IMR-90 (cell line): ENCODE results near the gene SH2D7. TPM values are rescaled to one million over a fixed set of nuclear protein-coding genes. Genes with fewer than 3 reads are reported as not detected.
A peak's percentile ranks its signal among the peaks of the same experiment; 100 is the strongest.

ENCODE experiments used
- ATAC-seq: fragments of 200-7000 bp; cut with Tn5 transposase; 2 replicates; pipeline ENCODE4 v1.9.1; 2020; ENCODE audit warnings: low read depth, mild to moderate bottlenecking, moderate library complexity
- BruUV-seq: library from RNA; stranded (reverse); fragments of 400-500 nt; replicated peaks from 2 replicates; lab custom pipeline; 2021; lab: Mats Ljungman, UMichigan
- CTCF ChIA-PET: fragments of 300-600 bp; formaldehyde crosslinking; extraction: SDS; loops from one replicate; lab custom pipeline; 2021; ENCODE audit warnings: antibody characterized with exemption; lab: Yijun Ruan, JAX
- POLR2A ChIA-PET: fragments of 300-600 bp; sonication (Branson Sonifier 250); formaldehyde crosslinking; loops from one replicate; lab custom pipeline; 2022; ENCODE audit warnings: antibody characterized with exemption; ENCODE audit not compliant: unreplicated experiment; lab: Charles Lee
- DNase-seq: peaks from one replicate; pipeline ENCODE4 v3.0.0; 2013
- H2AFZ ChIP-seq: replicated peaks from 2 replicates; pipeline ENCODE3; 2013; ENCODE audit warnings: low read length, mild to moderate bottlenecking; ENCODE audit not compliant: poor library complexity
- H2AK5ac ChIP-seq: 2 replicates; pipeline ENCODE4 v1.6.1; 2013; ENCODE audit warnings: low read depth, low read length, inconsistent platforms
- H2AK9ac ChIP-seq: replicated peaks from 2 replicates; pipeline ENCODE3; 2013; ENCODE audit warnings: mild to moderate bottlenecking, low read depth, low read length, moderate library complexity; ENCODE audit not compliant: poor library complexity
- H2BK120ac ChIP-seq: 2 replicates; pipeline ENCODE4 v1.6.1; 2013; ENCODE audit warnings: low read depth, low read length, inconsistent platforms
- H2BK15ac ChIP-seq: 3 replicates; pipeline ENCODE4 v1.6.1; 2013; ENCODE audit warnings: low read depth, low read length, inconsistent platforms
- H2BK20ac ChIP-seq: 2 replicates; pipeline ENCODE4 v1.6.1; 2013; ENCODE audit warnings: low read depth, mild to moderate bottlenecking, inconsistent platforms, low read length, moderate library complexity
- H2BK5ac ChIP-seq: 2 replicates; pipeline ENCODE4 v1.6.1; 2013; ENCODE audit warnings: mild to moderate bottlenecking, low read depth, low read length, inconsistent platforms; ENCODE audit not compliant: poor library complexity, severe bottlenecking
- H3K14ac ChIP-seq: replicated peaks from 2 replicates; pipeline ENCODE4 v1.6.1; 2013; ENCODE audit warnings: low read depth, low read length, inconsistent platforms
- H3K18ac ChIP-seq: 2 replicates; pipeline ENCODE4 v1.6.1; 2013; ENCODE audit warnings: low read depth, low read length, control low read depth
- H3K23ac ChIP-seq: 2 replicates; pipeline ENCODE4 v1.6.1; 2013; ENCODE audit warnings: low read depth, low read length, inconsistent platforms
- H3K27ac ChIP-seq: 2 replicates; pipeline ENCODE4 v1.5.1; 2013; ENCODE audit warnings: mild to moderate bottlenecking, control low read depth, low read length; ENCODE audit not compliant: insufficient read depth
- H3K27me3 ChIP-seq: 2 replicates; pipeline ENCODE4 v1.6.1; 2013; ENCODE audit warnings: low read length; ENCODE audit not compliant: control insufficient read depth, insufficient read depth
- H3K36me3 ChIP-seq: 2 replicates; pipeline ENCODE4 v1.6.1; 2013; ENCODE audit warnings: low read length, mixed read lengths; ENCODE audit not compliant: control insufficient read depth, insufficient read depth
- H3K4ac ChIP-seq: 2 replicates; pipeline ENCODE4 v1.6.1; 2013; ENCODE audit warnings: low read depth, low read length, inconsistent platforms
- H3K4me1 ChIP-seq: 2 replicates; pipeline ENCODE4 v1.6.1; 2013; ENCODE audit warnings: low read length, mixed read lengths; ENCODE audit not compliant: control insufficient read depth, insufficient read depth
- H3K4me2 ChIP-seq: 2 replicates; pipeline ENCODE4 v1.6.1; 2013; ENCODE audit warnings: low read depth, mild to moderate bottlenecking, control low read depth, low read length, moderate library complexity
- H3K4me3 ChIP-seq: 2 replicates; pipeline ENCODE4 v1.5.1; 2013; ENCODE audit warnings: low read depth, mild to moderate bottlenecking, control low read depth, low read length, moderate library complexity; ENCODE audit not compliant: insufficient read depth
- H3K56ac ChIP-seq: 2 replicates; pipeline ENCODE4 v1.6.1; 2013; ENCODE audit warnings: low read length, inconsistent platforms; ENCODE audit not compliant: insufficient read depth; ENCODE audit errors: extremely low read depth
- H3K79me1 ChIP-seq, 2 experiments: 2 replicates each; pipeline ENCODE4 v1.6.1; 2013; ENCODE audit warnings: low read length in 2 of 2, inconsistent platforms in 1 of 2, low read depth in 1 of 2
- H3K9ac ChIP-seq: 2 replicates; pipeline ENCODE4 v1.6.1; 2013; ENCODE audit warnings: low read depth, low read length, control low read depth
- H3K9me1 ChIP-seq: 2 replicates; pipeline ENCODE4 v1.6.1; 2013; ENCODE audit warnings: low read length, inconsistent platforms; ENCODE audit not compliant: insufficient read depth
- H3K9me3 ChIP-seq: 2 replicates; pipeline ENCODE4 v1.6.1; 2013; ENCODE audit warnings: low read length; ENCODE audit not compliant: control insufficient read depth, insufficient read depth
- H4K20me1 ChIP-seq: 2 replicates; pipeline ENCODE4 v1.6.1; 2013; ENCODE audit warnings: low read length, inconsistent platforms; ENCODE audit not compliant: insufficient read depth
- H4K5ac ChIP-seq: 2 replicates; pipeline ENCODE4 v1.6.1; 2013; ENCODE audit warnings: mild to moderate bottlenecking, low read depth, low read length, control low read depth
- H4K8ac ChIP-seq, 2 experiments: 2 replicates each; pipeline ENCODE4 v1.6.1; 2013; ENCODE audit warnings: low read depth in 2 of 2, low read length in 2 of 2, control low read depth in 1 of 2, inconsistent platforms in 1 of 2
- H4K91ac ChIP-seq: 2 replicates; pipeline ENCODE4 v1.6.1; 2013; ENCODE audit warnings: low read depth, low read length, inconsistent platforms; ENCODE audit not compliant: insufficient read depth
- CHD1 ChIP-seq: IDR thresholded peaks from 2 replicates; pipeline ENCODE4 v1.6.1; 2012; ENCODE audit warnings: low read depth, low read length, improper control_type of control experiment
- CTCF ChIP-seq: conservative IDR thresholded peaks from 2 replicates; pipeline ENCODE4 v1.5.1; 2012; ENCODE audit warnings: mild to moderate bottlenecking, low read depth, low read length, improper control_type of control experiment
- RCOR1 ChIP-seq: IDR thresholded peaks from 2 replicates; pipeline ENCODE4 v1.6.1; 2012; ENCODE audit warnings: mild to moderate bottlenecking, low read length, improper control_type of control experiment; ENCODE audit not compliant: insufficient replicate concordance
- RFX5 ChIP-seq: IDR thresholded peaks from 2 replicates; pipeline ENCODE4 v1.8.0; 2012; ENCODE audit warnings: low read depth, mild to moderate bottlenecking, low read length, moderate library complexity
- WGBS, 2 experiments: methylation state at CpG; one replicate each; pipeline versions ENCODE4 v1.1.5 to v1.1.7; 2013; ENCODE audit warnings: missing lambda C conversion rate in 2 of 2; ENCODE audit not compliant: insufficient read length in 1 of 2; ENCODE audit errors: extremely low coverage in 2 of 2; 5-methylcytosine and 5-hydroxymethylcytosine counted together
- dilution Hi-C: fragments of 300-500 bp; cut with HindIII; formaldehyde crosslinking; loops from one replicate; pipeline ENCODE4 v1.14.3; 2018; ENCODE audit warnings: low sequenced_read_pairs; ENCODE audit not compliant: unreplicated experiment
- in situ Hi-C: fragments of 300-500 bp; cut with MboI; formaldehyde crosslinking; loops from 3 replicates; pipeline ENCODE4 v1.14.3; 2019; ENCODE audit warnings: low sequenced_read_pairs, inconsistent platforms, mixed read lengths
- intact Hi-C: fragments of 100-400 bp; cut with micrococcal nuclease; formaldehyde crosslinking; loops from 2 replicates; pipeline ENCODE4 v1.10.0; 2022
- polyA plus RNA-seq, 3 experiments: library from polyadenylated mRNA; depleted of rRNA; stranded (reverse); fragments of >200 nt; gene quantifications; 2 replicates each; pipeline ENCODE4 v1.2.3, GENCODE V29; 2012; ENCODE audit warnings: low replicate concordance in 1 of 3
- total RNA-seq: library from RNA; depleted of rRNA; stranded (reverse); fragments of >200 nt; gene quantifications from 2 replicates; pipeline ENCODE4 v1.2.3, GENCODE V29; 2012

SH2D7 gene
- total and polyA plus RNA-seq, 2 of the 4 experiments (the other 2 are of a cell fraction): not detected

- POLR2A ChIA-PET: no interaction called here
- H3K18ac ChIP-seq: no peak overlapping the region; the same call in 1 of the 2 replicates
- no peak overlapping the region for H4K8ac ChIP-seq
- CTCF ChIA-PET: interaction anchor here (1.2 kb wide), 1 partner anchor 10 kb away, joined by 4 read pairs; no protein-coding TSS in a partner anchor
- H3K9me3 ChIP-seq: no peaks in the 10 kb centered on the region
- no TSS peak for BruUV-seq
- peaks cover 32 to 74% of the 10 kb centered on the region in 2 experiments for H3K79me1 ChIP-seq
- DNase-seq (no peak), ATAC-seq (no peak)
- dilution Hi-C loops: no loop called here
- no peak overlapping the region for H2AK9ac ChIP-seq
- H2AFZ ChIP-seq: no peak overlapping the region
- in situ Hi-C loops: no loop called here
- peaks cover 31% of the 10 kb centered on the region for H3K4me1 ChIP-seq
- no peak overlapping the region for H2BK120ac ChIP-seq
- H3K4me3 ChIP-seq: no peak overlapping the region
- H4K20me1 ChIP-seq: peaks cover 40% of the 10 kb centered on the region
- peak overlapping the region; percentile 5; the same call in 1 of the 2 replicates for H3K14ac ChIP-seq
- H3K4ac ChIP-seq: no peak overlapping the region; the same call in 1 of the 2 replicates
- H4K5ac ChIP-seq: no peak overlapping the region
- peaks cover 32% of the 10 kb centered on the region for H3K9me1 ChIP-seq
- no peak overlapping the region for H2BK20ac ChIP-seq
- H2BK15ac ChIP-seq: 0 out of 3 replicates have a peak overlapping the region, but pooled peaks have one; percentile 15
- intact Hi-C loops: loop anchor here (2.0 to 5.0 kb wide), 2 partner anchors 24 to 66 kb away; no protein-coding TSS in a partner anchor
- no peak overlapping the region for H2AK5ac ChIP-seq
- no peak overlapping the region for H3K27ac ChIP-seq
- H3K27me3 ChIP-seq: no peaks in the 10 kb centered on the region
- no peak overlapping the region for H3K9ac ChIP-seq
- peak overlapping the region; percentile 9; the same call in 1 of the 2 replicates for H3K4me2 ChIP-seq
- no CpG with 5 or more reads among the region's 5 CpGs for WGBS, 2 experiments
- peak overlapping the region; percentile 43 for H4K91ac ChIP-seq
- TF ChIP-seq CHD1 (no peak), RFX5 (no peak), RCOR1 (no peak), CTCF (no peak)
- no peak overlapping the region for H3K56ac ChIP-seq
- H2BK5ac ChIP-seq: peak overlapping the region; percentile 12
- H3K36me3 ChIP-seq: peaks cover 2% of the 10 kb centered on the region
- peak overlapping the region; percentile 71; the same call in 1 of the 2 replicates for H3K23ac ChIP-seq
Observed at GRCh38 chr15:78073046-78073787, 19.1 kb upstream of the SH2D7 start.
